GM21576 (cell line): ENCODE data around the gene ZFYVE27.

ENCODE experiments used
- ATAC-seq: cut with Tn5 transposase; IDR thresholded peaks from one replicate; pipeline ENCODE4 v1.9.1; 2021; ENCODE audit warnings: mild to moderate bottlenecking, moderate library complexity; ENCODE audit not compliant: unreplicated experiment

Gene ZFYVE27

DNA sequence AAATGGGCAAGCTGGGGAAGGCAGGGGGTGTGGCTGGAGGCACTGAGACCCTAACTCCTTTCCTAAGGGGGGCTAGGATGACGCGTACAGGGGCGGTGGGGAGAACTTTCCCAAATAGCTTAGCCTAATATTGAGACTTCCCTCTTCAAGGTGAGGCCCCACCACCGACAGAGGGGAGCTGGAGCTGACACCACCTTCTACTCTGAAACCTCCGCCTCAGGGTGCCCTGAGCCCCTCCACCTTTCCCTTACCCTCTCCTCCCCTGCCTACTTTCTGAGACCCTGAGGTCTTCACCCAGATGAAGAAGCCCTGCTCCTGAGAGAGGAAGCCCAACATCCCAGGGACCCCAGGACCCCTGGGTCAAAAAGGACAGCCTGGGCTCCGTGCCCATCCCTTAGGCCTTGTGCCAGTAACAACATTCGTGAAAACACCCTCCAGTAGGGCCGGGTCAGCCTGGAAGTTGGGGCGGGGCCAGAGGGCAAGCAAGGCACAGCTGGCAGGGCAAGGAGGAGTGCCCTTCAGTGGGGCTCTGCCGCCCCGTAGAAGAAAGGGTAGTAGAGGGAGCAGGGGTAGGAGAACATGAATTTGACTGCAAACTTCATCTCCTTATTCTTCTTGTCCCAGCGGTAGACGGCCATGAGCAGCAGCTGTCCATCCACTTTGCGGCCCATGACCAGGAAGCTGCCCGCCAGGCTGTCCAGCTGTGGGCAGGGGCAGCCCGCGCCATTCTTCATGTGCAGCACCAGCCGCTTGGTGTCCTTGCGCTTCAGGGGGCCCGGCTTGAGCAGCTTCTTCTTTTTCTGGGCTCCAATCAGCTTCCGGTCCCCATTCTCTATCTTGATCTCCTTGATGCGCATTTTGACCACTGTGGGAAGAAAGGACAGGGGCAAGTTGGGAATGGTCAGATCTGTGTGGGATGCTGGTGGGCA lies 30.3 kb downstream of the ZFYVE27 start:
- no peak for ATAC-seq

DNA sequence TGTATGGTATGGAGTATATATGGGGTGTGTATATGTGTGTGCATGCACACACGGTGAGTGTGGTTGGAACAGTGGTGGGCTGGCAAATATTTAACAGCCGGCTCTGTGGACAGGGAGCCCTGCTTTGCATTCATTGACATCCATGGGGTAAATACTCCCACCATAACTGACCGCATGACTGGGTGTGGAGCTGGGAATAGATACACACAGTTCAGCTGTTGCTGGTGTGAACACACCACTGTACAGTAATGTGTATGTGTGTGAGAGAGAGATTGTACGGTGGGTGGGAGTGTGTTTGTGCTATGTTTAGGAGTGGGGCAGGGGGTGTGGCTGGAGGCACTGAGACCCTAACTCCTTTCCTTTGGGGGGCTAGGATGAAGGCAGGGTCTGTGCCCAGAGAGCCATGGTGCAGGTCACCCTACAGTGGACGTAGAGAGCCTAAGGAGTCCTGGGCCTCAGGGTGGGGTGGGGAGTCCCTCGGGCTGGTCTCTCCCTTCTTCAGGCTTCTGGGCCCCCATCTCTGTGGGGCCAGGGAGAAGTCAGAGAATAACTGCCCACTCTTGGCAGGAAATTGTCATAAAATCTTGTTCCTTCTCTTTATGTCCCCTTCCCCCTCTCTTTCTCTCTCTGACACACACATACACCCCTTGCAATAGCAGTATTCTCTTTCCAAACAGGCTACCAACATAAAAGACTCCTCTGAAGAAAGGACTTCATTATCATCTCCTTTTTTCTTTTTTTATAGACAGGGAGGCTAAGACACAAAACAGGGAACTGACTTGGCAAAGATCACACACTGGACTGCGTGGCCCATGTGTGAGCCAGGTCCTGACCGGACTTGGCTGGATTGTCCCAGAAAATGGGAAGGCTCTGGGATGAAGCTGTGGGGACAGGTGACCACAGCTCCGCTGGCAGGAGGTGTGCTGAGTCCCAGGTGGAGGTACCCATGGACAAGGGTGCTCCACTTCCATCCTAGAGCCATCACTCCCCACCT lies 31.7 kb downstream of the ZFYVE27 start:
- ATAC-seq = no peak

DNA sequence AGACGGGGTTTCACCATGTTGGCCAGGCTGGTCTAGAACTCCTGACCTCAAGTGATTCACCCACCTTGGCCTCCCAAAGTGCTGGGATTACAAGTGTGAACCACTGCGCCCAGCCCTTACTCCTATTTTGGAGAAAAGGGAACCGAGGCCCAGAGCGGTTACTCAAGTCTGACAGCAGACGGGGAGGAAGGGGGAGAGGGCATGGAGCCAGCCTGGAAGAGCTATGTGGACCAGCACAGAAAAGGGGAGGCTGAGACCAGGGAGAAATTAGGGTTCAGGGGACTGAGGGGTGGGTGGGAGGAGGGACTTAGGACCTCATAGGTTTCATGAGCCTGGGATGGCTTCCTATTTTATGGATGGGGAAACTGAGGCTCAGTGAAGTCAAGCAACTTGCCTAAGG lies 33.3 kb downstream of the ZFYVE27 start:
- no peak for ATAC-seq

DNA sequence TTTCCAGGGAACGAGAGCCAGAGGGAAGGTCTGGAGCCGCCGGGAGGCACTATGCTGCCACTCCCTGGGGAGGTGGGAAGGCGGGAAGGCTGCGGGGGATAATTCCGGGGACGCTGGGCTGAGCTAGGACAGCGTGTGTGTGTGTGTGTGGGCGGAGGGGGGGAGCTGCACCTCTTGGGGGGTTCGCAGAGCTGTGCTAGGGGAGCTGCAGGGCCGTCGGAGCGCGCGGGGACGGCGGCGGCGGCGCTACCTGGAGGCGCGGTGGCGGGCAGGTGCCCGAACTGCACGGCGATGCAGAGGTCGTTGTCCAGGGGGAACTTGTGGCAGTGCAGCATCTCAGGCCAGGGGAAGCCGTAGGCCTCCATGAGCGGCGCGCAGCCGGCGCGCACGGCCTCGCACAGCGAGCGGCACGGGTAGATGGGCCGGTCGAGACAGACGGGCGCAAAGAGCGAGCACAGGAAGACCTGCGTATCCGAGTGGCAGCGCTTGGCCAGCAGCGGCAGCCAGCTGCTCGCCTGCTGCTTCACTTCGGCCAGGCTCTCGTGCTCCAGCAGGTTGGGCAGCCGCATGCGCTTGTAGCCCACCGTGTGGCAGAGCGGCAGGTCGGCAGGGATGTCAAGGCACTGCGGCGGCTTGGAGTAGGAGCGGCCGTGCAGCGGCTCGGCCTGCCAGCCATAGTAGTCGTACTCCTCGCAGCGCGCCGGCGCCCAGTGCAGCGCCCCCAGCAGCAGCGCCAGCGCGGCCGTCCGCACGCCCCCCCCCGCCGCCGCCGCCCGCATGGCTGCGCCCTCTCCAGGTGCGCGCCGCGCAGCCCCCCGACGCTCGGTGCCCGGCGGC lies 34.3 kb downstream of the ZFYVE27 start:
- ATAC-seq = no peak

DNA sequence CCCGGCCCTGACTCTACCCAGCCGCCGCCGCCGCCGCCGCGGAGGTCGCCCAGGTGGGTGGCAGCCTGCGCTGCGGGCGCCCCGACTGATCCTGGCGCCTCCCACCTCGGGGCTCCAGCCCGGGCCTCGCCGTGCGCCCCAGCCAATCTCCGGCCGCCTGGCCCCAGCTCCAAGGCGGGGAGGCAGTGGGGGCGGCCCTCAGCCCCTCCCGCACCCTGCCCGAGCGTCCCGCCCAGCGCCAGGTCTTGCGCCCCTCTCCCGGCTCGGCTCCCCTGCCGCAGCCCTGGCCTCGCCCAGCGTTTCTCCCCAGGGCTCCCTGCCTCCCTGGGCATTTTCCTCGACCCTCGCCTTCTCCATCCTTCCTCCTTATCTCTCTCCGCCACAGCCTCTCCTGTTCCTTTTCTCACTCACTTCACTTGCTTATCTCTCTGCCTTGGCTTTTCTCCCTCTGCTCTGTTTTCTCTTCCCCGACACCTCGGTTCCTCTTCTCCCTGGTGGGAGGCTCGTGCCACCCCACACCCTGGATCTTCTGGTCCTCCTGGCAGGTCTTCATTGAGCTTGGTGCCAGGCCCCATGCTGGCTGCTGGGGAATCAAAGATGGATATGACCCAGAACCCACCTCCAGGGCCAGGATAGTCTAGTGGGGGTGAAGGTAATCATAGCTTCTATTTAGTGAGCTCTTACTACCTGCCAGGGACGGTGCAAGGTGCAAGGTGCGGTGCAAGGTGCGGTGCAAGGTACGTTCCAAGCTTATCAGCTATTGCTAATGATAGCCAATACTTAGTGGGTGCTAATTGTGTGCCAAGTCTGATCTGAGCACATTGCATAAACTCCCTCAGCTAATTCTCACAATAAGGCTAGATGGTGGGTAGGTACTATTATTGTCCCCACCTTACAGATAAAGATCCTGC lies 35.2 kb downstream of the ZFYVE27 start, which contains the start of gene SFRP5:
Gene SFRP5 (minus strand): TSS at position 87 of the 911 bp plus-strand sequence. CDS start 166 bp downstream, outside the sequence.
- no peak for ATAC-seq

DNA sequence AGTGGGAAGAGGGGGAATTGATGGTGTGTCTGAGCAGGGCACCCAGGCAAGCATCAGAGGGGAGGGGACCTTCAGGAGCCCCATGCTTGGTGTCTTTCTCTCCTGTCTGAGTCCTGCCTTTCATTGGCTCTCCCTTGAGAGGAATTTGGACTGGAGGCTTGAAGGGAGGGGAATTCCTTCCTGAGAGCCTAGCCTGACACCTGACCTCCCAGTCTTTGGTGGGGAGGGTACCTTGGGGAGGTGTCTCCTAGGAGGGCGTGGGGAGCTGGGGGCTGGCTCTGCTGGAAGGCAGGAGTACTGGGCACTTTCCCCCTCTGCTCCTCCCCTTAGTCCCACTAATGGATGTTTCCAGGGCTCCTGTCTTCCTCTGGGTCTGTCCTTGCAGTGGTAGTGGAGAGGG lies 36.2 kb downstream of the ZFYVE27 start:
- ATAC-seq = no peak

DNA sequence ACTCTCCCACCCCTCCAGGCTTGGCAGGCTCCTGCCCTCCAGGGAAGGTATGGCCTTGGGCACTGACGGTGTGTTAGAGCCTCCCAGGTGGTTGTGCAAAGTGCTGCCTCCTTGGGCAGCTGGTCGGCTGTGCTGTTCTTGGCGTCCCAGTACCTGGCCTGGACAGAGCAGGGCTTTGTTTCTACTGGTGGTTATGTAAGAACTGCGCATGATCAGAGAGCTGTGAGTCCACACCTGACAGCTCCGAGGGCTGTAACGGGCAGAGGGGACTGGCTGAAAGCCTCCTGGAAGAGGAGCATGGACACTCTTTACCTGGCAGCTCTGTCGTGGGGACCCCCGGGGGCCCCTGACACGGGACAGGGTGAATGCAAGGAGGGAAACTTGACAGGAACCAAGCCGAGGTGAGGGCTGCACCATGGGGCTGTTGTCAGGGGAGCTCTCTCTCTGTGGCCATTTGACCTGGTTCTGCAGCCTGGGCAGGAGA lies 37.9 kb downstream of the ZFYVE27 start:
- no peak for ATAC-seq

DNA sequence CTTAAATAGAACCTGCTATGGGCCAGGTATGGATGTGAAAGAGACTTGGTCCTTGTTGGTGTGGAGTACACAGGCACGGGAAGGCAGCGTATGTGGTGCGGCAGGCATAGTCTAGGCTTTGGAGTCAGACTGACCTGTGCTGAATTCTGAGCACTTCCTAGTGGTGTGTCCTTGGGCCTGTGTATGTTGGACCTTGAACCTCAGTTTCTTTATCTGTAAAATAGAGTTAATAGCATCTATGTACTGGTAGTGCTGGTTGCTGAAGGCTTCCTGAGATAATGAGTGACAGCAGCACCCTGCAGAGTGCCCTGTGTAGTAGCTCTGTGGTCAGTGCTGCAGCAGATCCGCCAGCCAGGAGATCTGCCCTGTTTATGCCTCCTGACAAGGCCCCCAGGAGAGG lies 40.2 kb downstream of the ZFYVE27 start:
- ATAC-seq = no peak

DNA sequence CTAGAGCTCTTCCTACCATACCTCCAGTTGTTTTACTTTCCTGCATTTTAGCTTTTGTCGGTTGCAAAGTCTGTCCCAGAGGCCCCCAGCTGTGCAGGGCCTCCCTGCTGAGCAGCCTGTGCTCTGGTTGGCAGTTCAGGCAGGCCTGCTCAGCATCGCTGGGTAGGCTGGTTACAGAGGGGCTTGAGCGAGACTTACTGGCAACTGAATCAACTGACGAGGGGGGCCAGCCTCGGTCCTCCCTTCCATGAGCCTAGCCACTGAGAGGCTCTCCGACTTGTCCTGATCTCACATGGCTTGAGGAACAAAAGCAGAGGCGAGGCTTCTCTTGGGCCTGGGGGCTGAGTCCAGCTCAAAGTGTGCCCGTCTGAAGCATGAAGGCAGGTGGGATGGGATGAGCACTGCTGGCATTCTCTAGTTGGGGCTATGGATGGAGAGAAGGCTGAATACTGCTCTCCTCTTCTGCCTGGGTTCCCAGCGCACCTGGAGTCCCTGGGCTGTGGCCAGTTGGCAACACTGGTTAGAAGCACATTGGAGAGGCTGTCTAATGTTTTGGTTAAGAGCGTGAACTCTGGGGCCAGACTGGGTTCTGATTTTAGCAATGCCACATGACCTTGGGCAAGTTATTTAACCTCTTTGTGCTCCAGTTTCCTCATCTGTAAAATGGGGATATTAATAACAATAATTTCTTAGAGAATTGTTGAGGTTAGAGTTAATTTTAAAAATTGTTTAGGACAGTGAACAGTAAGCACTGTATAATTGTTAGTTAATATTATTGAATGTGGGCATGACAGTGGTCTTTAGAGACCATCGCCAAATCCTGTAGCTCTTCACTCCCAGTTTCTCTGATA lies 41.7 kb downstream of the ZFYVE27 start:
- no peak for ATAC-seq

DNA sequence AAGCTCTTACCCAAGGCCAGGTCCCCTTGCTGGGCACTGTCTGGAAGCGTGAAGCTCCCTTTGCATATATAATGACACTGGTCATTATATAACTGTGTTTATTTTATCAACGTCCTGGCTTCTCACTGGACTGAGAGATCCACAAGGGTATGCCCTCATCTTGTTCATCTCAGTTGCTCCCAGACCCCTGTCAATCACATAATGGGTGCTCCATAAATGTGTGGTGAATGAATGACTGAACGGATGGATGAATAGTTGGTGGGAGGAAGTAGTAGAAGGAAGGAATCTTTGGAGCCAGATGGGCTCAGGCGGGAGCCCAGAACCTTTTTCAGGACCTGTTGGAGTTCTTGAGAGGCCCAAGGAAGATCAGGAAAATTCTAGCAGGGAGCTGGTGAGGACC lies 42.6 kb downstream of the ZFYVE27 start:
- ATAC-seq = no peak

DNA sequence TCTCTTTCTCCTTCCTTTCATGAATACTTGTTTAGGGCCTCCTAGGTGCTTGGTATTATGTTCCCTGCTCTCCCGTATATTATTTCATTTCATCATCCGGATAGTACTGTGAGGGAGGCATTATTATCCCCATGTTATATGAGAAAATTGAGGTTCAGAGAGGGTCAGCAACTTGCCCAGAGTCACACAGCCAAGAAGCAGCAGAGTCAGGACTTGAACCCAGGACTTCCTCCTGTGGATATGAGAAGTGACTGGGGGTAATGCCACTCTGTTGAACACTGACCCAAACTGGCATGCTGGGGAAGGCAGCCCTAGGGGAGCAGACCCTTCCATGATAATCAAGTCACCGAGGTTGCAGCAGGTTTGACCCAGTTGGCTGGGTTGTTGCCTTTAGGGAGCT lies 43.0 kb downstream of the ZFYVE27 start:
- ATAC-seq = no peak

DNA sequence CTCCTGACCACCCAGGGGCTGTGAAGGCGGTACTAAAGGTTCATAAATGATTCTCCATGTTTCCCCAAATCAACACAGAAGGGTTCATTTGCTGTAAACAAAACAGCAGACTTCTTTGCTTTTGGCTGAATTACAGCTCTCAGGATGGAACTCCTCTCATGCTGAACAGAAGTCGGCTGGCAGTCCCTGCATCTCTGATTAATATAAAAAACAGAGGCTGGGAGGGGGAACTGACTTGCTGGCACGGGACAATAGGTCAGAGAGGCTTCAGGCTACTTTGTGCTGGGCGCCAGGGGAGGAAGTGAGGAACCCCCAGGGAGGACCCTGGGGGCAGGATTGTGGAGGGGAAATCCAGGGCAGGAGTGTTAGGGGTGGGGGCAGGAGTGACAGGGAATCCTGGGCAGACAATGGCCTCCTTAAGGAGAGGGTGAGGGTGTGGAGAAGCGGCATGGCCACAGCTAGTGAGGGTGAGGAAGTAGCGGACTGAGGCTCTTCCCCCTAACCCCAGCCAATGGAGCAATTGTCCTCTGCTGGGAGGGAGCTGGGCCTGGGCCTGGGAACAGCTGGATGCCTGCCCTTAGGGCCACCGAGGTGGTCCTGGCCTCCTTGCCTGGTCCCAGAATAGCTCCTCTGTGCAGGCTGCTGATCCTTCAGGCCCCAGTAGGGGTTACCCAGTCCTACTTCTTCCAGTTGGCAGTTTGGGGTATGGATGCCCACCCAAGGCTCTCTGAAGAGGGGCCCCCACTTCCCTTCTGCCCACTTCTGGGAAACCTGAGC lies 44.1 kb downstream of the ZFYVE27 start:
- no peak for ATAC-seq

DNA sequence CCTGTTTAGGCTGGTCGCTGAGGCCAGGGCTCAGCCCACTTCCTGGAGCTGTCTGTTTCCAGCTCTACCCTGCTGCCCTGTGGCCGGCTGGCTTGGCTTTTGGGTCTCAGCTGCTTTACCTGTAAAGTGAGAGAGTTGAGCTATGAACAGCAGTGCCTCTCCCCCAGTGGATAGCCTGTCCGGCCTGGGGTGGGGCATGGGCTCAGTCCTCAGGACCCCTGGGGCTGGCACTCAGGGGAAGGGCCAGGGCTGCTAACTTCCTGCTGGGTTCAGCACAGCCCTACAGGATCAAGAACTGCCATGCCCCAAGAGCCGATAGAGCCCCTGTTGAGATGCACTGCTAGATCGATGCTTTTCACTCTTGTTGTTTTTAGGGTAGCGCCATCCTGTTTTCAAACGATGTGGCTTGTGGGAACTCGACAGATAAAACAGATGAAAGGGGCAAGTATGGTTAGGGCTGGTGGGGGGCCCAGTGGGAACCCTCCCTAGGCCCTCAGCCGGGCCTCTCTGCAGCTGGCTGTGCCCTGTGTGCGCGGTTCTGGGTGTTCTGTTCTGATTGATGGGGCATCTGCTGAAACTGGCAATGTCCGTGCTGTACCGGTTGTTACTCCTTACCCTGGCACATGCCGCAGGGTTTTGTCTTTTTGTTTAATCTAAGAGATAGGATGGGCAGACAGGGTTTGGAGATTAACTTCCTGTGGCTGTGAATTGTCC lies 44.8 kb downstream of the ZFYVE27 start:
- no peak for ATAC-seq

DNA sequence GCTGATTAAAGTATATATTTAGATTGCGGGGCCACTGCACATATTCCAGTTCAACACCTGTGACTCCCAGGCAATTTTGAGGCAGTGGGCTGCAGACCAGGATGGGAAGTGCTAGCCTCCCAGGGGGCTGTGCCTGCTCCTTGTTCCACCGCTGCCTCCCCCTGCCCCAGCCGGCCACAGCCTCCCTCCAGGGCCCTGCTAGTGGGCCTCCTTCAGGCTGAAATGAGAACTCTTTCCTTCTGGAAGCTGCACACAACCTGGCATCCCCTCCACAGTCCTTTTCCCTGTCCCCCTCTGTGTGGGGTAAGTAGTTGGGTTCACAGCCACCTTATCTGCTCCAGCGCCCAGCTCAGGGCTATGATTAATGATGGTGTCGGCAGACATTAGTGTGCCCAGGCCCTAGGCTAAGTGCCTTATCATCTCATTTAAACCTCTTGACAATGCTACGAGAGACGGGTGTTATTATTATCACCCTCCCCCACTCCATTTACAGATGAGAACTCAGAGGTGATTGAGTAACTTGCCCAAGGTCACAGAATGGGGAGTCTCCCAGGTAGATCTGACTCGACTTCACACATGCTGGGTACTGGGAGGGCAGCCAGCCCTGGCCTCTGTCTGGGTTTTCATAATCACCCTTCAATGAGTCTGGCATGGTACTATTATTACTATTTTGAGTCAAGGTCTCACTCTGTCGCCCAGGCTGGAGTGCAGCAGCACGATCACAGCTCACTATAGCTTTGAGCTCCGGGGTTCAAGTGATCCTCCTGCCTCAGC lies 45.7 kb downstream of the ZFYVE27 start:
- ATAC-seq = no peak

DNA sequence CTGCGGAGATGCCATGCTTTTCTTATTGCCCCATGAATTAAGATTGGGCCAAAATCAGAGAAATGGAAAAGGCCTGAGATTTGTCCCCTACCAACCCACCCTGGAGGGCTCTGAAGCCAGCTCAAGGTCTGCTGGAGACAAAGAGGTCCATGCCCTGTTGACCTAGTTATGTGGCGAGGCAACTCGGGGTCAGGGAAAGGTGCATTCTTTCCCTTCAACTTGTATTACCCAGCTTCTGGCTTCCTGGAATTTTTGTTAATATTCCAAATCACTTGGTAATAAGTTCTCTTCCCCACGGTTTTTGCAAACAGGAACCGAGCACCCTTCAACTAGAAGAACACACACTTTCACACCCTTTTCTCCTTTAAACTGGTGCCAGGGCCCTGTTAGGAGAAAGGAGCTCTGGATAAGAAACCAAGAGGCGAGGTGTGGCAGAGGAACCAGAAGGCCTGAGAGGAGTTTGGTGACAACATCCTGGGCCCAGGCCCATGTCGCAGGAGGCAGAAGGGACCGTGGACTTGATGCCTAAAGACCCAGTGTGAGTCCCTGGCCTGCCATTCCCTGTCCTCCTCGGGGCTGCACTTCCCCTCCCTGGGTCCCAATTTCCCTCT lies 47.4 kb downstream of the ZFYVE27 start:
- ATAC-seq = no peak

DNA sequence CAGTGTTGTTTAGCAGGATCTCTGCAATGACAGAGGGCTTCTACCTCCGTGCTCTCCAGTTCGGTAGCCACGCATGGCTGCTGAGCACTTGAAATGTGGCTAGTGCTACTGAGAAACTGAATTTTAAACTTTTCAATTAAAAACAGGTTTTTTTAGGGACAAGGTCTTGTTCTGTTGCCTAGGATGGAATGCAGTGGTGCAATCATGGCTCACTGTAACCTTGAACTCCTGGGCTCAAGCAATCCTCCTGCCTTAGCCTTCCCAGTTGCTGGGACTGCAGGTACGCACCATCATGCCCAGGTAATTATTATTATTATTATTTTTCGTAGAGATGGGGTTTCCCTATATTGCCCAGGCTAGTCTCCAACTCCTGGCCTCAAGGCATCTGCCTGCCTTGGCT lies 48.3 kb downstream of the ZFYVE27 start:
- ATAC-seq = no peak
